HG03139 (cell line): Measurements from ENCODE around the gene SLFNL1.
A peak's percentile ranks its signal among the peaks of the same experiment; 100 is the strongest.

Experiments used
- ATAC-seq: cut with Tn5 transposase; IDR thresholded peaks from one replicate; pipeline ENCODE4 v1.9.1; 2021; ENCODE audit not compliant: unreplicated experiment

SLFNL1 gene

GRCh38 chr1:40987439-40988276 is 33.9 kb downstream of the SLFNL1 start:
- ATAC-seq: no peak

- no peak for ATAC-seq
Observed at GRCh38 chr1:40986956-40987355, 34.6 kb downstream of the SLFNL1 start.

GRCh38 chr1:40986328-40986783 is 35.2 kb downstream of the SLFNL1 start:
- no peak for ATAC-seq

- ATAC-seq: no peak
Observed at GRCh38 chr1:40985875-40986274, 35.6 kb downstream of the SLFNL1 start.

- ATAC-seq: no peak
Observed at GRCh38 chr1:40985161-40985560, 36.4 kb downstream of the SLFNL1 start.

GRCh38 chr1:40984531-40984930 is 37.0 kb downstream of the SLFNL1 start:
- no peak for ATAC-seq

GRCh38 chr1:40984066-40984465 is 37.5 kb downstream of the SLFNL1 start:
- no peak for ATAC-seq

GRCh38 chr1:40983286-40983685 is 38.2 kb downstream of the SLFNL1 start:
- no peak for ATAC-seq

- ATAC-seq: no peak
Observed at GRCh38 chr1:40982721-40983120, 38.8 kb downstream of the SLFNL1 start.

GRCh38 chr1:40981691-40982448 is 39.7 kb downstream of the SLFNL1 start:
- no peak for ATAC-seq

- ATAC-seq: peak; percentile 12
Observed at GRCh38 chr1:40980453-40981121, 40.9 kb downstream of the SLFNL1 start.

GRCh38 chr1:40980068-40980452 is 41.5 kb downstream of the SLFNL1 start:
- peak; percentile 19 for ATAC-seq

GRCh38 chr1:40979241-40980067 is 42.1 kb downstream of the SLFNL1 start, which contains the start of gene CTPS1:
Gene CTPS1, plus strand, starts transcription at chr1:40979696. Its CDS starts 3,595 bp downstream, at chr1:40983291.
- ATAC-seq: peak; percentile 73

GRCh38 chr1:40978886-40979240 is 42.7 kb downstream of the SLFNL1 start:
- ATAC-seq: no peak

- no peak for ATAC-seq
Observed at GRCh38 chr1:40977716-40978115, 43.8 kb downstream of the SLFNL1 start.

- ATAC-seq: no peak
Observed at GRCh38 chr1:40976952-40977690, 44.4 kb downstream of the SLFNL1 start.

- ATAC-seq: no peak
Observed at GRCh38 chr1:40974945-40975344, 46.6 kb downstream of the SLFNL1 start.

- ATAC-seq: no peak
Observed at GRCh38 chr1:40973912-40974311, 47.6 kb downstream of the SLFNL1 start.

GRCh38 chr1:40971966-40972365 is 49.6 kb downstream of the SLFNL1 start:
- no peak for ATAC-seq

- ATAC-seq: no peak
Observed at GRCh38 chr1:40969445-40969844, 52.1 kb downstream of the SLFNL1 start.
